Measurements from ENCODE around the gene CENPA. TPM values are rescaled to one million over a fixed set of nuclear protein-coding genes. Genes with fewer than 3 reads are reported as not detected.
"Not testable (repeated sequence)": the region's sequence is repeated elsewhere in the genome, so short reads cannot be mapped to it uniquely, and the experiment has no call there.

The CENPA gene
- total RNA-seq, 1 donor from 2014 or later, result not detected

GRCh38 chr2:26809211-26809610 lies 23.4 kb downstream of the CENPA start:
- no peak for TF ChIP-seq CTCF (IDR thresholded peaks at IDR 0.05; ENCODE audit: insufficient read depth, low read length, severe bottlenecking)
- no peak overlapping the region for H3K4me3 ChIP-seq (ENCODE audit: low read depth, low read length)
- H3K27me3 ChIP-seq (ENCODE audit: control insufficient read depth, insufficient read depth, low read length), result peaks cover 2% of the 10 kb centered on the region
- DNase-seq (ENCODE audit: low read depth) (peak; percentile 53), FAIRE-seq (no peak)
- H3K36me3 ChIP-seq (ENCODE audit: control insufficient read depth, insufficient read depth, low read length), result no peaks in the 10 kb centered on the region

GRCh38 chr2:26809876-26810577 lies 24.2 kb downstream of the CENPA start:
- no peak for TF ChIP-seq CTCF (IDR thresholded peaks at IDR 0.05; ENCODE audit: insufficient read depth, low read length, severe bottlenecking)
- H3K27me3 ChIP-seq (ENCODE audit: control insufficient read depth, insufficient read depth, low read length), result peaks cover 2% of the 10 kb centered on the region
- DNase-seq (ENCODE audit: low read depth) (no peak), FAIRE-seq (no peak)
- H3K4me3 ChIP-seq (ENCODE audit: low read depth, low read length), result no peak overlapping the region
- H3K36me3 ChIP-seq (ENCODE audit: control insufficient read depth, insufficient read depth, low read length), result no peaks in the 10 kb centered on the region

- no peak for TF ChIP-seq CTCF (IDR thresholded peaks at IDR 0.05; ENCODE audit: insufficient read depth, low read length, severe bottlenecking)
- FAIRE-seq, result no peak
- no peak overlapping the region for H3K4me3 ChIP-seq (ENCODE audit: low read depth, low read length)
- no peak for DNase-seq (ENCODE audit: low read depth)
- peaks cover 2% of the 10 kb centered on the region for H3K27me3 ChIP-seq (ENCODE audit: control insufficient read depth, insufficient read depth, low read length)
- no peaks in the 10 kb centered on the region for H3K36me3 ChIP-seq (ENCODE audit: control insufficient read depth, insufficient read depth, low read length)
Observed at GRCh38 chr2:26811261-26811660, 25.4 kb downstream of the CENPA start.

GRCh38 chr2:26811791-26812694 lies 26.2 kb downstream of the CENPA start:
- FAIRE-seq (no peak), DNase-seq (ENCODE audit: low read depth) (no peak)
- Histone ChIP-seq H3K36me3 (ENCODE audit: control insufficient read depth, insufficient read depth, low read length) (no peaks in the 10 kb centered on the region), H3K4me3 (ENCODE audit: low read depth, low read length) (no peak overlapping the region), H3K27me3 (ENCODE audit: control insufficient read depth, insufficient read depth, low read length) (peaks cover 2% of the 10 kb centered on the region)
- TF ChIP-seq CTCF (IDR thresholded peaks at IDR 0.05; ENCODE audit: insufficient read depth, low read length, severe bottlenecking), result no peak

- DNase-seq (ENCODE audit: low read depth) (no peak), FAIRE-seq (peak; percentile 83)
- TF ChIP-seq CTCF (IDR thresholded peaks at IDR 0.05; ENCODE audit: insufficient read depth, low read length, severe bottlenecking), result no peak
- H3K4me3 ChIP-seq (ENCODE audit: low read depth, low read length), result no peak overlapping the region
- peaks cover 2% of the 10 kb centered on the region for H3K27me3 ChIP-seq (ENCODE audit: control insufficient read depth, insufficient read depth, low read length)
- no peaks in the 10 kb centered on the region for H3K36me3 ChIP-seq (ENCODE audit: control insufficient read depth, insufficient read depth, low read length)
Observed at GRCh38 chr2:26812731-26813130, 26.9 kb downstream of the CENPA start.

- not testable (repeated sequence) for H3K4me3 ChIP-seq (ENCODE audit: low read depth, low read length); H3K36me3 ChIP-seq (ENCODE audit: control insufficient read depth, insufficient read depth, low read length); FAIRE-seq; DNase-seq (ENCODE audit: low read depth); H3K27me3 ChIP-seq (ENCODE audit: control insufficient read depth, insufficient read depth, low read length)
Observed at GRCh38 chr2:26814072-26814765, 28.4 kb downstream of the CENPA start.

Data from bronchial epithelial cell (primary cell).